ENCODE results near the gene EP300.
A peak's percentile ranks its signal among the peaks of the same experiment; 100 is the strongest.

Gene EP300

GRCh38 chr22:41180926-41181325 is 88.5 kb downstream of the EP300 start:
- Histone ChIP-seq H3K4me3 (ENCODE audit: control insufficient read depth in 1 of 7, extremely low read depth in 1 of 7, insufficient read depth in 4 of 7, low read depth in 2 of 7, low read length in 6 of 7) (no peak overlapping the region), H3K27ac (ENCODE audit: insufficient read depth in 1 of 2, low read depth in 1 of 2, low read length in 2 of 2, poor library complexity in 1 of 2, severe bottlenecking in 2 of 2) (peak overlapping the region in 1 of 2 experiments; percentile 2), H3K9me3 (ENCODE audit: control extremely low read depth in 1 of 5, control insufficient read depth in 4 of 5, insufficient read depth in 2 of 5, low read depth in 1 of 5, low read length in 4 of 5) (no peaks in the 10 kb centered on the region), H3K27me3 (replicated peaks in 2 of 5; ENCODE audit: control insufficient read depth in 4 of 5, insufficient read depth in 5 of 5, low read length in 4 of 5) (no peaks in the 10 kb centered on the region), H3K4me1 (ENCODE audit: control extremely low read depth in 1 of 4, control insufficient read depth in 4 of 4, insufficient read depth in 4 of 4, low read length in 3 of 4) (peaks cover 0 to 7% (median 6%) of the 10 kb centered on the region in 4 experiments), H3K36me3 (ENCODE audit: control insufficient read depth in 4 of 4, insufficient read depth in 4 of 4, low read length in 3 of 4) (peaks cover 11 to 39% (median 25%) of the 10 kb centered on the region in 4 experiments)
- ChIA-PET CTCF (interaction anchor here (1.0 to 3.3 kb wide), 2 partner anchors 15 to 57 kb away, joined by 3 to 10 read pairs; no protein-coding TSS in a partner anchor), POLR2A (no interaction called here)
- WGBS (ENCODE audit: insufficient coverage), result 86% methylated on average over 3 of the region's 3 CpGs
- no peak for DNase-seq

GRCh38 chr22:41181349-41182241 is 89.2 kb downstream of the EP300 start:
- H3K4me1 ChIP-seq (ENCODE audit: control extremely low read depth in 1 of 4, control insufficient read depth in 4 of 4, insufficient read depth in 4 of 4, low read length in 3 of 4), result peaks cover 0 to 7% (median 6%) of the 10 kb centered on the region in 4 experiments
- no peaks in the 10 kb centered on the region for H3K9me3 ChIP-seq (ENCODE audit: control extremely low read depth in 1 of 5, control insufficient read depth in 4 of 5, insufficient read depth in 2 of 5, low read depth in 1 of 5, low read length in 4 of 5)
- POLR2A ChIA-PET, result no interaction called here
- H3K27me3 ChIP-seq (replicated peaks in 2 of 5; ENCODE audit: control insufficient read depth in 4 of 5, insufficient read depth in 5 of 5, low read length in 4 of 5), result no peaks in the 10 kb centered on the region
- no peak overlapping the region for H3K4me3 ChIP-seq (ENCODE audit: control insufficient read depth in 1 of 7, extremely low read depth in 1 of 7, insufficient read depth in 4 of 7, low read depth in 2 of 7, low read length in 6 of 7)
- H3K27ac ChIP-seq (ENCODE audit: insufficient read depth in 1 of 2, low read depth in 1 of 2, low read length in 2 of 2, poor library complexity in 1 of 2, severe bottlenecking in 2 of 2), result no peak overlapping the region
- DNase-seq, result peak; percentile 25 to 61 (median 40)
- peaks cover 6 to 33% (median 20%) of the 10 kb centered on the region in 4 experiments for H3K36me3 ChIP-seq (ENCODE audit: control insufficient read depth in 4 of 4, insufficient read depth in 4 of 4, low read length in 3 of 4)
- CTCF ChIA-PET, result interaction anchor here (0.8 to 3.3 kb wide), 3 partner anchors 16 to 56 kb away, joined by 3 to 10 read pairs (median 3); no protein-coding TSS in a partner anchor
- WGBS (ENCODE audit: insufficient coverage), result 69% methylated on average over 15 of the region's 15 CpGs

GRCh38 chr22:41184679-41185078 is 92.3 kb downstream of the EP300 start:
- no peaks in the 10 kb centered on the region for H3K9me3 ChIP-seq (ENCODE audit: control extremely low read depth in 1 of 5, control insufficient read depth in 4 of 5, insufficient read depth in 2 of 5, low read depth in 1 of 5, low read length in 4 of 5)
- H3K36me3 ChIP-seq (ENCODE audit: control insufficient read depth in 4 of 4, insufficient read depth in 4 of 4, low read length in 3 of 4), result peaks cover 0 to 7% (median 3%) of the 10 kb centered on the region in 4 experiments
- peak in 1 of 3 donors; percentile 28 for DNase-seq
- no peak overlapping the region for H3K27ac ChIP-seq (ENCODE audit: insufficient read depth in 1 of 2, low read depth in 1 of 2, low read length in 2 of 2, poor library complexity in 1 of 2, severe bottlenecking in 2 of 2)
- H3K4me3 ChIP-seq (ENCODE audit: control insufficient read depth in 1 of 7, extremely low read depth in 1 of 7, insufficient read depth in 4 of 7, low read depth in 2 of 7, low read length in 6 of 7), result peak overlapping the region in 1 of 7 experiments; percentile 12
- H3K27me3 ChIP-seq (replicated peaks in 2 of 5; ENCODE audit: control insufficient read depth in 4 of 5, insufficient read depth in 5 of 5, low read length in 4 of 5), result no peaks in the 10 kb centered on the region
- CTCF ChIA-PET, result interaction anchor here (1.1 to 1.2 kb wide), 2 partner anchors 11 to 52 kb away, joined by 4 read pairs; no protein-coding TSS in a partner anchor
- POLR2A ChIA-PET, result no interaction called here
- peaks cover 0 to 7% (median 4%) of the 10 kb centered on the region in 4 experiments for H3K4me1 ChIP-seq (ENCODE audit: control extremely low read depth in 1 of 4, control insufficient read depth in 4 of 4, insufficient read depth in 4 of 4, low read length in 3 of 4)
- WGBS (ENCODE audit: insufficient coverage), result 25% methylated on average over 1 of the region's 3 CpGs

GRCh38 chr22:41191467-41191866 is 99.1 kb downstream of the EP300 start:
- Histone ChIP-seq H3K4me1 (ENCODE audit: control extremely low read depth in 1 of 4, control insufficient read depth in 4 of 4, insufficient read depth in 4 of 4, low read length in 3 of 4) (no peaks in the 10 kb centered on the region), H3K9me3 (ENCODE audit: control extremely low read depth in 1 of 5, control insufficient read depth in 4 of 5, insufficient read depth in 2 of 5, low read depth in 1 of 5, low read length in 4 of 5) (no peaks in the 10 kb centered on the region), H3K4me3 (ENCODE audit: control insufficient read depth in 1 of 7, extremely low read depth in 1 of 7, insufficient read depth in 4 of 7, low read depth in 2 of 7, low read length in 6 of 7) (no peak overlapping the region), H3K36me3 (ENCODE audit: control insufficient read depth in 4 of 4, insufficient read depth in 4 of 4, low read length in 3 of 4) (no peaks in the 10 kb centered on the region), H3K27ac (ENCODE audit: insufficient read depth in 1 of 2, low read depth in 1 of 2, low read length in 2 of 2, poor library complexity in 1 of 2, severe bottlenecking in 2 of 2) (no peak overlapping the region), H3K27me3 (replicated peaks in 2 of 5; ENCODE audit: control insufficient read depth in 4 of 5, insufficient read depth in 5 of 5, low read length in 4 of 5) (no peaks in the 10 kb centered on the region)
- no peak for DNase-seq
- ChIA-PET POLR2A (no interaction called here), CTCF (interaction anchor here (0.9 to 1.5 kb wide), 3 partner anchors 16 to 46 kb away, joined by 3 to 7 read pairs (median 3); no protein-coding TSS in a partner anchor)
- WGBS (ENCODE audit: insufficient coverage), result no CpG with 5 or more reads among the region's 2 CpGs

GRCh38 chr22:41193829-41194228 is 101.4 kb downstream of the EP300 start:
- POLR2A ChIA-PET, result no interaction called here
- H3K4me1 ChIP-seq (ENCODE audit: control extremely low read depth in 1 of 4, control insufficient read depth in 4 of 4, insufficient read depth in 4 of 4, low read length in 3 of 4), result peaks cover 10 to 21% (median 18%) of the 10 kb centered on the region in 4 experiments
- no peak for DNase-seq
- H3K27me3 ChIP-seq (replicated peaks in 2 of 5; ENCODE audit: control insufficient read depth in 4 of 5, insufficient read depth in 5 of 5, low read length in 4 of 5), result no peaks in the 10 kb centered on the region
- H3K27ac ChIP-seq (ENCODE audit: insufficient read depth in 1 of 2, low read depth in 1 of 2, low read length in 2 of 2, poor library complexity in 1 of 2, severe bottlenecking in 2 of 2), result no peak overlapping the region
- CTCF ChIA-PET, result no interaction called here
- WGBS (ENCODE audit: insufficient coverage), result 98% methylated on average over 5 of the region's 6 CpGs
- H3K9me3 ChIP-seq (ENCODE audit: control extremely low read depth in 1 of 5, control insufficient read depth in 4 of 5, insufficient read depth in 2 of 5, low read depth in 1 of 5, low read length in 4 of 5), result no peaks in the 10 kb centered on the region
- no peaks in the 10 kb centered on the region for H3K36me3 ChIP-seq (ENCODE audit: control insufficient read depth in 4 of 4, insufficient read depth in 4 of 4, low read length in 3 of 4)
- H3K4me3 ChIP-seq (ENCODE audit: control insufficient read depth in 1 of 7, extremely low read depth in 1 of 7, insufficient read depth in 4 of 7, low read depth in 2 of 7, low read length in 6 of 7), result no peak overlapping the region

GRCh38 chr22:41197038-41197972 is 104.9 kb downstream of the EP300 start:
- Histone ChIP-seq H3K4me3 (ENCODE audit: control insufficient read depth in 1 of 7, extremely low read depth in 1 of 7, insufficient read depth in 4 of 7, low read depth in 2 of 7, low read length in 6 of 7) (peak overlapping the region; percentile 61 to 91 (median 80)), H3K4me1 (ENCODE audit: control extremely low read depth in 1 of 4, control insufficient read depth in 4 of 4, insufficient read depth in 4 of 4, low read length in 3 of 4) (peaks cover 10 to 29% (median 22%) of the 10 kb centered on the region in 4 experiments), H3K27me3 (replicated peaks in 2 of 5; ENCODE audit: control insufficient read depth in 4 of 5, insufficient read depth in 5 of 5, low read length in 4 of 5) (no peaks in the 10 kb centered on the region), H3K27ac (ENCODE audit: insufficient read depth in 1 of 2, low read depth in 1 of 2, low read length in 2 of 2, poor library complexity in 1 of 2, severe bottlenecking in 2 of 2) (peak overlapping the region in 1 of 2 experiments; percentile 25), H3K9me3 (ENCODE audit: control extremely low read depth in 1 of 5, control insufficient read depth in 4 of 5, insufficient read depth in 2 of 5, low read depth in 1 of 5, low read length in 4 of 5) (no peaks in the 10 kb centered on the region), H3K36me3 (ENCODE audit: control insufficient read depth in 4 of 4, insufficient read depth in 4 of 4, low read length in 3 of 4) (no peaks in the 10 kb centered on the region)
- ChIA-PET POLR2A (interaction anchor here (0.6 kb wide), 1 partner anchor 176 kb away, joined by 3 read pairs; no protein-coding TSS in a partner anchor), CTCF (interaction anchor here (0.8 to 4.2 kb wide), 7 partner anchors 10 to 83 kb away, joined by 3 to 23 read pairs (median 3); no protein-coding TSS in a partner anchor)
- DNase-seq, result peak; percentile 70 to 82 (median 73)
- WGBS (ENCODE audit: insufficient coverage), result 0% methylated on average over 56 of the region's 91 CpGs

All from common myeloid progenitor, CD34-positive (primary cell).